NCI-H82 (cell line): Measurements from ENCODE around the gene PDCD10.

ENCODE experiments used
- DNase-seq: peaks from one replicate; lab custom pipeline; 2025; lab: John Stamatoyannopoulos, UW

Gene PDCD10

GRCh38 chr3:167679526-167679925 is 55.2 kb downstream of the PDCD10 start:
- no peak for DNase-seq

- DNase-seq: no peak
Observed at GRCh38 chr3:167675848-167676247, 58.8 kb downstream of the PDCD10 start.

GRCh38 chr3:167673221-167673620 is 61.5 kb downstream of the PDCD10 start:
- DNase-seq: no peak

- DNase-seq: no peak
Observed at GRCh38 chr3:167671878-167672427, 62.7 kb downstream of the PDCD10 start.

GRCh38 chr3:167669699-167670098 is 65.0 kb downstream of the PDCD10 start:
- no peak for DNase-seq

GRCh38 chr3:167668651-167669050 is 66.0 kb downstream of the PDCD10 start:
- DNase-seq: no peak

GRCh38 chr3:167666563-167666962 is 68.1 kb downstream of the PDCD10 start:
- no peak for DNase-seq

- no peak for DNase-seq
Observed at GRCh38 chr3:167662919-167663400, 71.7 kb downstream of the PDCD10 start.

- peak; percentile 57 for DNase-seq
Observed at GRCh38 chr3:167657684-167658225, 76.9 kb downstream of the PDCD10 start.

GRCh38 chr3:167656821-167657220 is 77.9 kb downstream of the PDCD10 start:
- peak; percentile 30 for DNase-seq

GRCh38 chr3:167653760-167654159 is 80.9 kb downstream of the PDCD10 start, which contains the start of gene WDR49:
TSS of gene WDR49 (minus strand) at chr3:167653942. CDS start at chr3:167653425, 517 bp downstream.
- DNase-seq: peak; percentile 10

- no peak for DNase-seq
Observed at GRCh38 chr3:167653155-167653554, 81.5 kb downstream of the PDCD10 start.

- no peak for DNase-seq
Observed at GRCh38 chr3:167651826-167652225, 82.9 kb downstream of the PDCD10 start.

GRCh38 chr3:167650459-167650858 is 84.2 kb downstream of the PDCD10 start:
- no peak for DNase-seq

- no peak for DNase-seq
Observed at GRCh38 chr3:167649746-167650145, 84.9 kb downstream of the PDCD10 start.

GRCh38 chr3:167644611-167645010 is 90.1 kb downstream of the PDCD10 start:
- DNase-seq: no peak
